Vagina (tissue), 2 donors: ENCODE results near the gene RBM26.

Source experiments
- CTCF ChIP-seq, 3 experiments: fragments of 450-650 bp in 2 of 3; fragments of 200-600 bp in 1 of 3; sonication (generic) in 1 of 3; IDR thresholded peaks; one replicate each; pipeline ENCODE4 v1.5.1; 2017 to 2019; ENCODE audit warnings: antibody characterized with exemption in 3 of 3, mild to moderate bottlenecking in 2 of 3, moderate library complexity in 2 of 3
- POLR2AphosphoS5 ChIP-seq, 2 donors: sonication (generic); formaldehyde crosslinking; IDR thresholded peaks; one replicate each; pipeline ENCODE4 v1.9.0; 2017; ENCODE audit warnings: antibody characterized with exemption in 2 of 2, mild to moderate bottlenecking in 2 of 2, low read depth in 1 of 2; ENCODE audit not compliant: insufficient read depth in 1 of 2

- TF ChIP-seq CTCF (IDR thresholded peaks at IDR 0.05) (no peak), POLR2AphosphoS5 (IDR thresholded peaks at IDR 0.05; ENCODE audit: insufficient read depth in 1 of 2, low read depth in 1 of 2) (no peak)
Observed at GRCh38 chr13:79404985-79405384, 1.1 kb downstream of the RBM26 start.
